ENCODE measurements around the gene GPX2. TPM values are rescaled to one million over a fixed set of nuclear protein-coding genes. Genes with fewer than 3 reads are reported as not detected.

The GPX2 gene
- total and polyA plus RNA-seq, 2 of the 8 experiments (the other 6 are each of a cell fraction or from before 2014, with no cell fraction given): 0.30 to 0.89 TPM

GRCh38 chr14:64938972-64939816, 3.4 kb downstream of the GPX2 start (continued):
- no peak for TF ChIP-seq CHD7 (IDR thresholded peaks at IDR 0.05; ENCODE audit: insufficient replicate concordance, low read length)
- TF ChIP-seq SIRT6 (IDR thresholded peaks at IDR 0.05; ENCODE audit: low read length): no peak
- no peak for TF ChIP-seq SAP30 (IDR thresholded peaks at IDR 0.05; ENCODE audit: insufficient read depth, insufficient replicate concordance, low read length)
- no peak for TF ChIP-seq POLR2A (IDR thresholded peaks at IDR 0.05; ENCODE audit: control extremely low read depth in 1 of 2, low read depth in 2 of 2, low read length in 2 of 2)
- TF ChIP-seq KDM4A (IDR thresholded peaks at IDR 0.05; ENCODE audit: low read depth, low read length, severe bottlenecking): no peak
- no peak for TF ChIP-seq TCF12 (IDR thresholded peaks at IDR 0.05; ENCODE audit: low read depth, low read length)
